Hematopoietic multipotent progenitor cell (in vitro differentiated cells): Measurements from ENCODE around the gene TTC23. TPM values are rescaled to one million over a fixed set of nuclear protein-coding genes. Genes with fewer than 3 reads are reported as not detected.

Experiments
- DNase-seq, 3 donors: peaks; one replicate each; pipeline ENCODE4 v3.0.0-alpha.2; 2011 to 2015; ENCODE audit warnings: low read depth in 2 of 3, low spot score in 2 of 3
- total RNA-seq: library from RNA; depleted of rRNA; stranded (reverse); fragments of >200 nt; gene quantifications from one replicate; pipeline ENCODE4 v1.2.3, GENCODE V29; 2012

Gene TTC23
- total RNA-seq, 1 donor, result 4.6 TPM

GRCh38 chr15:99096173-99096893, 153.0 kb downstream of the TTC23 start:
- DNase-seq, result no peak

- no peak for DNase-seq
Measured at GRCh38 chr15:99095626-99096025, 153.8 kb downstream of the TTC23 start.

GRCh38 chr15:99092554-99093172, 156.7 kb downstream of the TTC23 start:
- DNase-seq, result no peak

- DNase-seq, result no peak
Measured at GRCh38 chr15:99090938-99091337, 158.4 kb downstream of the TTC23 start.

GRCh38 chr15:99090011-99090699, 159.2 kb downstream of the TTC23 start:
- DNase-seq, result peak in 1 of 3 donors; percentile 16

- DNase-seq, result no peak
Measured at GRCh38 chr15:99087405-99087943, 161.9 kb downstream of the TTC23 start.

GRCh38 chr15:99086327-99086667, 163.1 kb downstream of the TTC23 start:
- DNase-seq, result no peak

Other genes with a start within 250 kb of the TTC23 start
- not detected for gene PGPEP1L, start 241.8 kb downstream of the TTC23 start, total RNA-seq
- under 0.01 TPM for gene SYNM, start 144.5 kb downstream of the TTC23 start, total RNA-seq
- 26.1 TPM for gene LRRC28, start 1.9 kb upstream of the TTC23 start, total RNA-seq